BLaER1 (cell line): ENCODE measurements around the gene SMIM11.
"Not testable (repeated sequence)": the region's sequence is repeated elsewhere in the genome, so short reads cannot be mapped to it uniquely, and the experiment has no call there.

ENCODE experiments used
- H3K27ac ChIP-seq: shearing (Covaris generic); formaldehyde crosslinking; 2 replicates; pipeline ENCODE4 v1.8.1; 2022
- H3K27me3 ChIP-seq: shearing (Covaris generic); formaldehyde crosslinking; 2 replicates; pipeline ENCODE4 v1.8.1; 2022
- H3K36me3 ChIP-seq: shearing (Covaris generic); formaldehyde crosslinking; 2 replicates; pipeline ENCODE4 v1.8.1; 2022
- H3K4me1 ChIP-seq: shearing (Covaris generic); formaldehyde crosslinking; 2 replicates; pipeline ENCODE4 v1.8.1; 2022
- H3K4me2 ChIP-seq: shearing (Covaris generic); formaldehyde crosslinking; 2 replicates; pipeline ENCODE4 v1.8.1; 2022
- H3K4me3 ChIP-seq: shearing (Covaris generic); formaldehyde crosslinking; 2 replicates; pipeline ENCODE4 v1.8.1; 2022
- H3K9ac ChIP-seq: shearing (Covaris generic); formaldehyde crosslinking; 2 replicates; pipeline ENCODE4 v1.8.1; 2022
- H3K9me3 ChIP-seq: shearing (Covaris generic); formaldehyde crosslinking; 2 replicates; pipeline ENCODE4 v1.8.1; 2022
- H4K20me1 ChIP-seq: shearing (Covaris generic); formaldehyde crosslinking; 2 replicates; pipeline ENCODE4 v1.8.1; 2022
- Cebpa-rat ChIP-seq: shearing (Covaris generic); IDR thresholded peaks from 2 replicates; pipeline ENCODE4 v1.8.1; 2022

SMIM11 gene

DNA sequence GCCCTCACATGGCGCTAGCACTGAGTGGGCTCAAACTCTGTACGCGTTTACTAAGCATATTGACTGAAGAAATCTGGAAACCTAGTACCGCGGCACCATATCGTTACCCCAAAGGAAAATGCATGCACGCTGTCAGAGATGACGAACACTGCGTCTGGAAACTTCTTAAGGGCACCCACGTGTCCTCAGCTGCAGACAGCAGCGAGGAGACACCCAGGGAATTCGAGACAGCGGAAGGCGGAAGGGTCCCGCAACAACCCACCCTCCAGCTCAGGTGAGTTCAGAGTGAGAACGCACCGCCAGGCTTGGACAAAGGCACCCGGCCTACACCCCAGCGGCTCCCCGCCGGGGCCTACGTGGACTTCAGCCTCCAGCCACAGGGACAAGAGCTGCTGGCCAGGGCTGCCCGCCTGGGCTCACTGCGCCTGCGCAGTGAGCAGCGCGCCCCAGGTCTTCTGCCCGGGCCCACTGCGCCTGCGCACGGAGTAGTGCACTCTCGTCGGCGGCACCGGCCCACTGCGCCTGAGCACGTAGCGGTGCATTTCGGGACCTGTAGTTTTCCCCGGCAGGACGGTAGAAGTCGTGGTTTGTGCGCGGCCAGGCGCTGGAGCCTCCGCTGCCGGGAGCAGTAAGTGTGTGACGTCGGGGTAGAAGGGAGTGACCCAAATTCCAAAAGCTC is at the start of gene SMIM11:
Gene SMIM11 (plus strand): TSS at position 568 of the 679 bp plus-strand sequence. CDS start 3,998 bp downstream, outside the sequence.
- H3K36me3 ChIP-seq, H3K4me2 ChIP-seq: not testable (repeated sequence)

GRCh38 chr21:34330055-34330454 is 45.3 kb upstream of the SMIM11 start:
- Histone ChIP-seq H3K27ac (no peak overlapping the region), H4K20me1 (no peaks in the 10 kb centered on the region), H3K9ac (no peak overlapping the region), H3K9me3 (peaks cover 13% of the 10 kb centered on the region), H3K4me3 (no peak overlapping the region), H3K4me2 (no peak overlapping the region), H3K36me3 (no peaks in the 10 kb centered on the region), H3K4me1 (no peaks in the 10 kb centered on the region), H3K27me3 (no peaks in the 10 kb centered on the region)
- TF ChIP-seq Cebpa-rat: no peak

More for the DNA sequence above, at the start of gene SMIM11:
- H4K20me1 ChIP-seq, H3K9ac ChIP-seq, H3K9me3 ChIP-seq, H3K27me3 ChIP-seq, H3K4me3 ChIP-seq, H3K4me1 ChIP-seq, H3K27ac ChIP-seq: not testable (repeated sequence)

DNA sequence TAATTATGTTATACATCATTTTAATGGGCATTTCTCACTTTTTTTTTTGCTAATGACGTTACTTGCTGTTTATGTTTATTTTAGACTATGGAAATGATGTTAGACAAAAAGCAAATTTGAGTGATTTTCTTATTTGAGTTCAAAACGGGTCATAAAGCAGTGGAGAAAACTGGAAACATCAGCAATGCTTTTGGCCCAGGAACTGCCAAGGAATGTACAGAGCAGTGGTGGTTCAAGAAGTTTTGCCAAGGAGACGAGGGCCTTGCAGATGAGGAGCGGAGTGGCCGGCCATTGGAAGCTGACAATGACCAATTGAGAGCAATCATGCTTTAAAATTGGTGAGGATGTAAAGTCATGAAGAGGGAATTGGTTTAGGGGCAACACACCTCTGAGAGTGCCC is 43.6 kb upstream of the SMIM11 start:
- Histone ChIP-seq H3K4me2 (no peak overlapping the region), H3K27ac (no peak overlapping the region), H3K9ac (no peak overlapping the region), H3K27me3 (no peaks in the 10 kb centered on the region), H3K4me3 (no peak overlapping the region), H3K36me3 (no peaks in the 10 kb centered on the region), H3K4me1 (peaks cover 8% of the 10 kb centered on the region; the same call in 1 of the 2 replicates), H4K20me1 (no peaks in the 10 kb centered on the region), H3K9me3 (peaks cover 13% of the 10 kb centered on the region)
- no peak for TF ChIP-seq Cebpa-rat

- H3K9me3 ChIP-seq: peaks cover 13% of the 10 kb centered on the region
- peaks cover 8% of the 10 kb centered on the region; the same call in 1 of the 2 replicates for H3K4me1 ChIP-seq
- no peaks in the 10 kb centered on the region for H3K27me3 ChIP-seq
- H3K27ac ChIP-seq: no peak overlapping the region
- H4K20me1 ChIP-seq: no peaks in the 10 kb centered on the region
- no peak overlapping the region for H3K4me2 ChIP-seq
- H3K9ac ChIP-seq: no peak overlapping the region
- TF ChIP-seq Cebpa-rat: no peak
- no peak overlapping the region for H3K4me3 ChIP-seq
- H3K36me3 ChIP-seq: no peaks in the 10 kb centered on the region
Observed at GRCh38 chr21:34332347-34332746, 43.0 kb upstream of the SMIM11 start.

GRCh38 chr21:34333121-34333739 is 42.1 kb upstream of the SMIM11 start:
- Histone ChIP-seq H3K4me1 (peaks cover 8% of the 10 kb centered on the region; the same call in 1 of the 2 replicates), H4K20me1 (no peaks in the 10 kb centered on the region), H3K4me2 (no peak overlapping the region), H3K36me3 (no peaks in the 10 kb centered on the region), H3K27me3 (no peaks in the 10 kb centered on the region), H3K4me3 (no peak overlapping the region), H3K9me3 (peaks cover 13% of the 10 kb centered on the region), H3K9ac (no peak overlapping the region), H3K27ac (no peak overlapping the region)
- no peak for TF ChIP-seq Cebpa-rat

DNA sequence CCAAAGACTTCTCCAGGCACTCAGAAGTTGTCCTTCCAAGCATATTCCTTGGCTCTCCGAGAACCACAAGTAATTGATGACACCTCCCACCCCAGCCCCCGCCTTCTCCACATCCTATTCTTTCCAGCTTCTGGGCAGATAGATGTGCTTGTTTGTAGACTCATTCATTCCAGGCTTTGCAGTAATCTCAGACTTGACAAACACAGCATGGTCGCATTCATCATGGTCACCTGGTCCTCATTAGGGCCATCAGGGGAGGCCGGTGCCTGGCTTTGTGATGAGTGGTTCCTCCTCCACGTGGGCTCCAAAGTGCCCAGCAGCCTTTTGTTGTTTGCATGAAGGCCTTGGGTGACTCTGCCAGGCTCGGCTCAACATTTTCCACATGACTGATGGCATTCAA is 40.0 kb upstream of the SMIM11 start:
- Histone ChIP-seq H3K4me2 (no peak overlapping the region), H3K9me3 (no peaks in the 10 kb centered on the region), H3K36me3 (no peaks in the 10 kb centered on the region), H4K20me1 (no peaks in the 10 kb centered on the region), H3K4me3 (no peak overlapping the region), H3K27ac (no peak overlapping the region), H3K27me3 (no peaks in the 10 kb centered on the region), H3K9ac (no peak overlapping the region), H3K4me1 (peaks cover 8% of the 10 kb centered on the region; the same call in 1 of the 2 replicates)
- no peak for TF ChIP-seq Cebpa-rat

GRCh38 chr21:34336245-34336644 is 39.1 kb upstream of the SMIM11 start:
- no peaks in the 10 kb centered on the region for H3K36me3 ChIP-seq
- no peak overlapping the region for H3K4me2 ChIP-seq
- H3K4me3 ChIP-seq: no peak overlapping the region
- H3K9ac ChIP-seq: no peak overlapping the region
- H3K9me3 ChIP-seq: no peaks in the 10 kb centered on the region
- no peaks in the 10 kb centered on the region for H4K20me1 ChIP-seq
- no peak for TF ChIP-seq Cebpa-rat
- peaks cover 8% of the 10 kb centered on the region; the same call in 1 of the 2 replicates for H3K4me1 ChIP-seq
- no peaks in the 10 kb centered on the region for H3K27me3 ChIP-seq
- H3K27ac ChIP-seq: no peak overlapping the region

- Histone ChIP-seq H3K4me3 (no peak overlapping the region), H3K9me3 (no peaks in the 10 kb centered on the region), H3K27ac (no peak overlapping the region), H3K36me3 (no peaks in the 10 kb centered on the region), H3K4me2 (no peak overlapping the region), H3K27me3 (no peaks in the 10 kb centered on the region), H3K4me1 (peaks cover 8% of the 10 kb centered on the region; the same call in 1 of the 2 replicates), H4K20me1 (no peaks in the 10 kb centered on the region), H3K9ac (no peak overlapping the region)
- no peak for TF ChIP-seq Cebpa-rat
Observed at GRCh38 chr21:34336756-34337391, 38.4 kb upstream of the SMIM11 start.

DNA sequence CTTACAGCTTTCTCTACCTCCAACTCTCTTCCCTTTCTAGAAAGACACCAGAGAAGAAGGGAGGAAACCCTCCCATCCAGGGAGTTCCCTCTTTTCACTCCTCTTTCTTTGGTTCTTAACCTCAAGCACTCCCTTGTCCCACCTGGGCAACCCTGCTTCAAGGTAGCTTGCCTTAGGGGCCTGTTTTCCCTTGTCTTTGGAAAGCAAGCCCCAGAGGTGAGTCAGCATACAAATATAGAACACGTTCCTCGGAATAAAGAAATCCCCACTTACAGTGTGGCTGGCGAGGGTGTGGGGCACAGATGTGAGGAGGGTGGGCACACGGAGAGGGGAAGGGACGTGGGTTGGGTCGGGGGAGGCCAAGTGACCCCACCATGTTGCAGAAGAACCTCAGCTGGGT is 37.6 kb upstream of the SMIM11 start:
- TF ChIP-seq Cebpa-rat: no peak
- Histone ChIP-seq H3K4me3 (no peak overlapping the region), H3K27ac (no peak overlapping the region), H3K9me3 (no peaks in the 10 kb centered on the region), H3K4me1 (peaks cover 8% of the 10 kb centered on the region; the same call in 1 of the 2 replicates), H3K9ac (no peak overlapping the region), H3K27me3 (no peaks in the 10 kb centered on the region), H4K20me1 (no peaks in the 10 kb centered on the region), H3K36me3 (no peaks in the 10 kb centered on the region), H3K4me2 (no peak overlapping the region)

DNA sequence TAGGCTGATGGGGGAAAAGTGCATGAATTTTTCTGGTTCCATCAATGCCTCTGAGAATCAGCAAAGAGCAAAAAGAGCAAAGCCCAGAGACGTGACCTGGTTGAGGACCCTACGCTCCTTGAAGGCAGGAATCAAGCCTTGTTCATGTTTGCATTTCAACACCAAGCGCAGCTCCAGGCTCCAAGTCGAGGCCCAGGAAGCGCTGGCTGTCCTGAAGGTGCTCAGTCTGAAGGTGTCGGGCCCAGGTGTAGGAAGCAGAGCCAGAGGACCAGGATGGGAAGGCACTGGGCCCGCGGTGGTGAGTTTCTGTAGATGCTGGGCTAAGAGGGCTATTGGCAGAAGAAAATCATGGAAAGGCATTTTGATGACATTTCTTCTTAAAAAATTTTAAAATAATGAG is 37.1 kb upstream of the SMIM11 start:
- Histone ChIP-seq H3K4me1 (peaks cover 8% of the 10 kb centered on the region; the same call in 1 of the 2 replicates), H4K20me1 (no peaks in the 10 kb centered on the region), H3K4me3 (no peak overlapping the region), H3K27me3 (no peaks in the 10 kb centered on the region), H3K4me2 (no peak overlapping the region), H3K9me3 (no peaks in the 10 kb centered on the region), H3K9ac (no peak overlapping the region), H3K27ac (no peak overlapping the region), H3K36me3 (no peaks in the 10 kb centered on the region)
- no peak for TF ChIP-seq Cebpa-rat
